Stimulated activated CD8-positive, alpha-beta memory T cell treated with anti-CD3 and anti-CD28 coated beads, Interleukin-2, amount 100 ng/mL, for 48 hours (primary cell): ENCODE measurements around the gene QSOX2.

Experiments
- DNase-seq, 2 donors: peaks; one replicate each; pipeline ENCODE4 v3.0.0-alpha.2; 2020; ENCODE audit warnings: low read depth in 2 of 2

QSOX2 gene

GRCh38 chr9:136191099-136191959, 54.3 kb downstream of the QSOX2 start:
- no peak for DNase-seq

GRCh38 chr9:136190656-136191055, 55.0 kb downstream of the QSOX2 start:
- no peak for DNase-seq

GRCh38 chr9:136190237-136190601, 55.4 kb downstream of the QSOX2 start:
- no peak for DNase-seq

- no peak for DNase-seq
Measured at GRCh38 chr9:136189394-136190236, 56.0 kb downstream of the QSOX2 start.

GRCh38 chr9:136187683-136188586, 57.7 kb downstream of the QSOX2 start:
- DNase-seq: no peak

- DNase-seq: no peak
Measured at GRCh38 chr9:136187197-136187596, 58.4 kb downstream of the QSOX2 start.

- DNase-seq: no peak
Measured at GRCh38 chr9:136186386-136186785, 59.2 kb downstream of the QSOX2 start.

- no peak for DNase-seq
Measured at GRCh38 chr9:136185596-136186366, 59.8 kb downstream of the QSOX2 start.

GRCh38 chr9:136185066-136185465, 60.5 kb downstream of the QSOX2 start:
- no peak for DNase-seq

GRCh38 chr9:136182850-136183422, 62.7 kb downstream of the QSOX2 start:
- no peak for DNase-seq

GRCh38 chr9:136182420-136182787, 63.2 kb downstream of the QSOX2 start:
- DNase-seq: no peak

- no peak for DNase-seq
Measured at GRCh38 chr9:136181784-136182419, 63.7 kb downstream of the QSOX2 start.

- no peak for DNase-seq
Measured at GRCh38 chr9:136180586-136180985, 65.0 kb downstream of the QSOX2 start.

- no peak for DNase-seq
Measured at GRCh38 chr9:136179761-136180160, 65.9 kb downstream of the QSOX2 start.

GRCh38 chr9:136179101-136179616, 66.5 kb downstream of the QSOX2 start:
- DNase-seq: no peak

GRCh38 chr9:136178773-136179075, 66.9 kb downstream of the QSOX2 start:
- no peak for DNase-seq

GRCh38 chr9:136178061-136178772, 67.4 kb downstream of the QSOX2 start:
- DNase-seq: no peak

- DNase-seq: no peak
Measured at GRCh38 chr9:136177224-136177623, 68.4 kb downstream of the QSOX2 start.

- DNase-seq: no peak
Measured at GRCh38 chr9:136175616-136176197, 69.9 kb downstream of the QSOX2 start.
